GM18505 (cell line): ENCODE results near the gene ROMO1.
"Not testable (repeated sequence)": the region's sequence is repeated elsewhere in the genome, so short reads cannot be mapped to it uniquely, and the experiment has no call there.

Source experiments
- ATAC-seq: cut with Tn5 transposase; IDR thresholded peaks from one replicate; pipeline ENCODE4 v1.9.1; 2021; ENCODE audit not compliant: unreplicated experiment
- POLR2A ChIP-seq: IDR thresholded peaks from 4 replicates; pipeline ENCODE4 v1.6.1; 2011; ENCODE audit warnings: borderline replicate concordance; ENCODE audit not compliant: insufficient read depth, insufficient read length; ENCODE audit errors: extremely low read depth

Gene ROMO1

GRCh38 chr20:35695978-35696377 lies 3.2 kb upstream of the ROMO1 start:
- ATAC-seq, result no peak
- TF ChIP-seq POLR2A, result no peak

GRCh38 chr20:35697696-35698297 lies 1.4 kb upstream of the ROMO1 start:
- ATAC-seq, result no peak
- no peak for TF ChIP-seq POLR2A

- TF ChIP-seq POLR2A, result no peak
- ATAC-seq, result peak; percentile 27
Observed at GRCh38 chr20:35698298-35699126, 693 bp upstream of the ROMO1 start.

GRCh38 chr20:35699957-35700624 lies 886 bp downstream of the ROMO1 start:
- ATAC-seq, result no peak
- TF ChIP-seq POLR2A, result no peak

GRCh38 chr20:35700625-35701148 lies 1.5 kb downstream of the ROMO1 start:
- no peak for ATAC-seq
- TF ChIP-seq POLR2A, result no peak

GRCh38 chr20:35702051-35702823 lies 3.0 kb downstream of the ROMO1 start:
- no peak for ATAC-seq
- no peak for TF ChIP-seq POLR2A

GRCh38 chr20:35702824-35703695 lies 3.9 kb downstream of the ROMO1 start:
- ATAC-seq, result no peak
- TF ChIP-seq POLR2A, result no peak

- ATAC-seq, result no peak
- TF ChIP-seq POLR2A, result no peak
Observed at GRCh38 chr20:35704514-35705261, 5.5 kb downstream of the ROMO1 start.

GRCh38 chr20:35705894-35706293 lies 6.7 kb downstream of the ROMO1 start:
- not testable (repeated sequence) for ATAC-seq

- not testable (repeated sequence) for ATAC-seq
Observed at GRCh38 chr20:35706591-35707529, 7.7 kb downstream of the ROMO1 start.

GRCh38 chr20:35708502-35708901 lies 9.3 kb downstream of the ROMO1 start:
- peak; percentile 13 for TF ChIP-seq POLR2A
- ATAC-seq, result no peak
